ENCODE data around the gene ALPL. TPM values are rescaled to one million over a fixed set of nuclear protein-coding genes. Genes with fewer than 3 reads are reported as not detected.

Gene ALPL
- total and polyA plus RNA-seq, 7 donors: 0.73 to 2.0 (median 1.3) TPM

GRCh38 chr1:21534146-21534545, 24.9 kb downstream of the ALPL start:
- Histone ChIP-seq H3K9me3 (no peaks in the 10 kb centered on the region), H3K4me1 (no peaks in the 10 kb centered on the region), H3K27ac (no peak overlapping the region), H3K36me3 (ENCODE audit: insufficient read depth in 1 of 2, low read depth in 1 of 2) (no peaks in the 10 kb centered on the region), H3K4me3 (no peak overlapping the region), H3K27me3 (ENCODE audit: insufficient read depth in 3 of 3, low read length in 2 of 3) (peaks cover 0 to 23% (median 0%) of the 10 kb centered on the region in 3 donors)
- ATAC-seq (no peak), DNase-seq (no peak)
- 81 to 89% (median 83%) methylated on average over 5 of the region's 5 CpGs for WGBS, 3 donors
- intact Hi-C loops (cut with DNase I): no loop called here
- TF ChIP-seq CTCF (IDR thresholded peaks at IDR 0.05): no peak

GRCh38 chr1:21534674-21535378, 25.6 kb downstream of the ALPL start:
- ATAC-seq: no peak
- Histone ChIP-seq H3K4me3 (no peak overlapping the region), H3K9me3 (no peaks in the 10 kb centered on the region), H3K4me1 (no peaks in the 10 kb centered on the region), H3K27ac (no peak overlapping the region), H3K36me3 (ENCODE audit: insufficient read depth in 1 of 2, low read depth in 1 of 2) (no peaks in the 10 kb centered on the region), H3K27me3 (ENCODE audit: insufficient read depth in 3 of 3, low read length in 2 of 3) (peaks cover 0 to 27% (median 0%) of the 10 kb centered on the region in 3 donors)
- 59 to 66% (median 61%) methylated on average over 11 of the region's 11 CpGs for WGBS, 3 donors
- intact Hi-C loops (cut with DNase I): no loop called here
- TF ChIP-seq CTCF (IDR thresholded peaks at IDR 0.05): no peak
- no peak for DNase-seq

GRCh38 chr1:21536218-21536617, 27.0 kb downstream of the ALPL start:
- H3K27ac ChIP-seq: no peak overlapping the region
- peak in 1 of 4 donors; percentile 26 for ATAC-seq
- 33 to 43% (median 33%) methylated on average over 2 of the region's 2 CpGs for WGBS, 3 donors

GRCh38 chr1:21537511-21537931, 28.3 kb downstream of the ALPL start:
- no peaks in the 10 kb centered on the region for H3K36me3 ChIP-seq (ENCODE audit: insufficient read depth in 1 of 2, low read depth in 1 of 2)
- H3K27me3 ChIP-seq (ENCODE audit: insufficient read depth in 3 of 3, low read length in 2 of 3): peaks cover 0 to 32% (median 0%) of the 10 kb centered on the region in 3 donors
- DNase-seq (peak in 1 of 2 donors; percentile 40), ATAC-seq (no peak)
- no peaks in the 10 kb centered on the region for H3K9me3 ChIP-seq
- WGBS, 3 donors: 32 to 40% (median 34%) methylated on average over 11 to 12 of the region's 12 CpGs
- H3K4me3 ChIP-seq: no peak overlapping the region
- no peak overlapping the region for H3K27ac ChIP-seq
- TF ChIP-seq CTCF (IDR thresholded peaks at IDR 0.05): no peak
- H3K4me1 ChIP-seq: no peaks in the 10 kb centered on the region
- intact Hi-C loops (cut with DNase I): no loop called here

More at GRCh38 chr1:21536218-21536617, 27.0 kb downstream of the ALPL start:
- H3K4me3 ChIP-seq: no peak overlapping the region
- TF ChIP-seq CTCF (IDR thresholded peaks at IDR 0.05): no peak
- intact Hi-C loops (cut with DNase I): no loop called here
- no peak for DNase-seq
- no peaks in the 10 kb centered on the region for H3K4me1 ChIP-seq
- no peaks in the 10 kb centered on the region for H3K9me3 ChIP-seq
- peaks cover 0 to 31% (median 0%) of the 10 kb centered on the region in 3 donors for H3K27me3 ChIP-seq (ENCODE audit: insufficient read depth in 3 of 3, low read length in 2 of 3)
- no peaks in the 10 kb centered on the region for H3K36me3 ChIP-seq (ENCODE audit: insufficient read depth in 1 of 2, low read depth in 1 of 2)
